KG1 (cell line): Measurements from ENCODE around the gene B4GALT2.

Experiments
- DNase-seq: peaks from one replicate; lab custom pipeline; 2025; lab: John Stamatoyannopoulos, UW

Gene B4GALT2

GRCh38 chr1:43984855-43985254, 5.8 kb downstream of the B4GALT2 start:
- no peak for DNase-seq

GRCh38 chr1:43985984-43986595, 7.1 kb downstream of the B4GALT2 start:
- no peak for DNase-seq

- DNase-seq = no peak
Measured at GRCh38 chr1:43986712-43987111, 7.7 kb downstream of the B4GALT2 start.

- DNase-seq = no peak
Measured at GRCh38 chr1:43987159-43987902, 8.3 kb downstream of the B4GALT2 start.

- DNase-seq = no peak
Measured at GRCh38 chr1:43990271-43991199, 11.5 kb downstream of the B4GALT2 start.

- no peak for DNase-seq
Measured at GRCh38 chr1:43991200-43991475, 12.1 kb downstream of the B4GALT2 start.

- DNase-seq = peak; percentile 31
Measured at GRCh38 chr1:43991476-43992231, 12.6 kb downstream of the B4GALT2 start, which contains the start of gene CCDC24. CCDC24 (plus strand) TSS chr1:43991599; CDS start chr1:43991879, 280 bp downstream.

GRCh38 chr1:43992232-43992995, 13.4 kb downstream of the B4GALT2 start:
- no peak for DNase-seq

- DNase-seq = no peak
Measured at GRCh38 chr1:43993206-43993914, 14.3 kb downstream of the B4GALT2 start.

GRCh38 chr1:43994071-43994470, 15.1 kb downstream of the B4GALT2 start:
- DNase-seq = no peak

- no peak for DNase-seq
Measured at GRCh38 chr1:43994794-43995790, 16.1 kb downstream of the B4GALT2 start.

- DNase-seq = no peak
Measured at GRCh38 chr1:43995984-43996732, 17.1 kb downstream of the B4GALT2 start.

- DNase-seq = no peak
Measured at GRCh38 chr1:43996733-43997115, 17.7 kb downstream of the B4GALT2 start.

GRCh38 chr1:43997295-43997999, 18.4 kb downstream of the B4GALT2 start:
- DNase-seq = no peak

GRCh38 chr1:43998000-43998378, 19.0 kb downstream of the B4GALT2 start:
- DNase-seq = no peak

- no peak for DNase-seq
Measured at GRCh38 chr1:43999455-43999854, 20.4 kb downstream of the B4GALT2 start.

GRCh38 chr1:44000122-44000665, 21.2 kb downstream of the B4GALT2 start:
- no peak for DNase-seq

GRCh38 chr1:44002165-44002564, 23.2 kb downstream of the B4GALT2 start:
- no peak for DNase-seq
